Hepatocyte (in vitro differentiated cells): ENCODE measurements around the gene CYFIP1. TPM values are rescaled to one million over a fixed set of nuclear protein-coding genes. Genes with fewer than 3 reads are reported as not detected.

Experiments used
- DNase-seq: peaks from one replicate; pipeline ENCODE4 v3.0.0-alpha.2; 2016; ENCODE audit warnings: low spot score
- H2AFZ ChIP-seq: fragments of 200-600 bp; sonication (generic); 2 replicates; pipeline ENCODE4 v1.6.0; 2016; ENCODE audit warnings: antibody characterized with exemption, mild to moderate bottlenecking
- H3K27ac ChIP-seq: fragments of 200-600 bp; sonication (generic); 2 replicates; pipeline ENCODE4 v1.5.1; 2016; ENCODE audit warnings: mild to moderate bottlenecking
- H3K27me3 ChIP-seq: fragments of 200-600 bp; sonication (generic); 2 replicates; pipeline ENCODE4 v1.6.1; 2016
- H3K36me3 ChIP-seq: fragments of 200-600 bp; sonication (generic); replicated peaks from 2 replicates; pipeline ENCODE4 v1.5.1; 2016; ENCODE audit warnings: low read depth; ENCODE audit not compliant: insufficient read depth
- H3K4me1 ChIP-seq: fragments of 200-600 bp; sonication (generic); 2 replicates; pipeline ENCODE4 v1.5.1; 2016; ENCODE audit warnings: mild to moderate bottlenecking, moderate library complexity; ENCODE audit not compliant: insufficient read depth
- H3K4me2 ChIP-seq: fragments of 200-600 bp; sonication (generic); 2 replicates; pipeline ENCODE4 v1.6.0; 2016
- H3K4me3 ChIP-seq: fragments of 200-600 bp; sonication (generic); 2 replicates; pipeline ENCODE4 v1.5.1; 2016; ENCODE audit warnings: mild to moderate bottlenecking
- H3K79me2 ChIP-seq: fragments of 200-600 bp; sonication (generic); 2 replicates; pipeline ENCODE4 v1.6.0; 2017; ENCODE audit warnings: mild to moderate bottlenecking
- H3K9me2 ChIP-seq: fragments of 200-600 bp; sonication (generic); replicated peaks from 2 replicates; pipeline ENCODE4 v1.6.0; 2017; ENCODE audit warnings: mild to moderate bottlenecking; ENCODE audit not compliant: insufficient read depth
- H3K9me3 ChIP-seq: fragments of 200-600 bp; sonication (generic); 2 replicates; pipeline ENCODE4 v1.5.1; 2016; ENCODE audit warnings: low read depth, mild to moderate bottlenecking
- H4K20me1 ChIP-seq: fragments of 200-600 bp; sonication (generic); 2 replicates; pipeline ENCODE4 v1.6.0; 2016; ENCODE audit warnings: mild to moderate bottlenecking; ENCODE audit not compliant: insufficient read depth, poor library complexity, severe bottlenecking
- CTCF ChIP-seq: fragments of 200-600 bp; sonication (generic); IDR thresholded peaks from 2 replicates; pipeline ENCODE4 v1.5.1; 2016; ENCODE audit warnings: antibody characterized with exemption, mild to moderate bottlenecking; ENCODE audit not compliant: poor library complexity
- EZH2 ChIP-seq: fragments of 200-600 bp; sonication (generic); IDR thresholded peaks from 2 replicates; pipeline ENCODE4 v1.6.1; 2016; ENCODE audit warnings: antibody characterized with exemption, mild to moderate bottlenecking, borderline replicate concordance
- EZH2phosphoT487 ChIP-seq: fragments of 200-600 bp; sonication (generic); IDR thresholded peaks from one replicate; pipeline ENCODE4 v1.6.1; 2018; ENCODE audit warnings: antibody characterized with exemption, mild to moderate bottlenecking, low read depth, moderate library complexity; ENCODE audit not compliant: unreplicated experiment, severe bottlenecking
- WGBS: methylation state at CpG from one replicate; pipeline ENCODE4 v1.1.6; 2016; ENCODE audit warnings: low lambda C conversion rate; ENCODE audit errors: missing lambda C conversion rate; 5-methylcytosine and 5-hydroxymethylcytosine counted together
- polyA plus RNA-seq: library from polyadenylated mRNA; unstranded; fragments of >200 nt; fragmentation: Nextera tagmentation; extraction: Ambion mirVana; gene quantifications from 2 replicates; pipeline ENCODE4 v1.2.1, GENCODE V29; 2016
- total RNA-seq: library from RNA; depleted of rRNA; stranded (reverse); fragments of >200 nt; gene quantifications from 2 replicates; pipeline ENCODE4 v1.2.3, GENCODE V29; 2014

Gene CYFIP1
- total and polyA plus RNA-seq, 2 experiments from 2014 or later = 73.4 to 92.2 TPM

- DNase-seq = no peak
- TF ChIP-seq EZH2 (no peak), EZH2phosphoT487 (no peak), CTCF (no peak)
- H3K36me3 ChIP-seq = no peaks in the 10 kb centered on the region
- no peaks in the 10 kb centered on the region for H3K79me2 ChIP-seq
- H3K27me3 ChIP-seq = no peaks in the 10 kb centered on the region
- no peaks in the 10 kb centered on the region for H3K4me1 ChIP-seq
- H3K9me2 ChIP-seq = no peaks in the 10 kb centered on the region
- 98% methylated on average over 25 of the region's 25 CpGs for WGBS
- no peak overlapping the region for H2AFZ ChIP-seq
- H3K9me3 ChIP-seq = no peaks in the 10 kb centered on the region
- no peak overlapping the region for H3K27ac ChIP-seq
- no peaks in the 10 kb centered on the region for H4K20me1 ChIP-seq
- H3K4me2 ChIP-seq = no peak overlapping the region
- no peak overlapping the region for H3K4me3 ChIP-seq
These were observed 98.3 kb downstream of the CYFIP1 start for GRCh38 chr15:22881739-22882440.

GRCh38 chr15:22880981-22881738 lies 99.0 kb downstream of the CYFIP1 start:
- 95% methylated on average over 19 of the region's 19 CpGs for WGBS
- Histone ChIP-seq H3K9me2 (no peaks in the 10 kb centered on the region), H3K4me2 (no peak overlapping the region), H3K4me1 (no peaks in the 10 kb centered on the region), H2AFZ (no peak overlapping the region), H3K9me3 (no peaks in the 10 kb centered on the region), H3K36me3 (no peaks in the 10 kb centered on the region), H4K20me1 (no peaks in the 10 kb centered on the region), H3K27me3 (no peaks in the 10 kb centered on the region), H3K4me3 (no peak overlapping the region), H3K79me2 (no peaks in the 10 kb centered on the region), H3K27ac (no peak overlapping the region)
- no peak for TF ChIP-seq EZH2phosphoT487
- no peak for DNase-seq

GRCh38 chr15:22880068-22880980 lies 99.8 kb downstream of the CYFIP1 start:
- Histone ChIP-seq H3K27ac (no peak overlapping the region), H3K36me3 (no peaks in the 10 kb centered on the region)
- TF ChIP-seq EZH2phosphoT487 (no peak), EZH2 (no peak), CTCF (no peak)

More at GRCh38 chr15:22880068-22880980, 99.8 kb downstream of the CYFIP1 start:
- WGBS = 94% methylated on average over 32 of the region's 33 CpGs
- no peaks in the 10 kb centered on the region for H3K9me3 ChIP-seq
- H2AFZ ChIP-seq = no peak overlapping the region
- H3K79me2 ChIP-seq = no peaks in the 10 kb centered on the region
- no peaks in the 10 kb centered on the region for H3K9me2 ChIP-seq
- H4K20me1 ChIP-seq = no peaks in the 10 kb centered on the region
- no peaks in the 10 kb centered on the region for H3K4me1 ChIP-seq
- no peak overlapping the region for H3K4me2 ChIP-seq
- no peaks in the 10 kb centered on the region for H3K27me3 ChIP-seq
- DNase-seq = no peak
- no peak overlapping the region for H3K4me3 ChIP-seq
